IMR-90 (cell line): ENCODE results near the gene FUT7. TPM values are rescaled to one million over a fixed set of nuclear protein-coding genes. Genes with fewer than 3 reads are reported as not detected.

Source experiments
- ATAC-seq: fragments of 200-7000 bp; cut with Tn5 transposase; 2 replicates; pipeline ENCODE4 v1.9.1; 2020; ENCODE audit warnings: low read depth, mild to moderate bottlenecking, moderate library complexity
- BruUV-seq: library from RNA; stranded (reverse); fragments of 400-500 nt; replicated peaks from 2 replicates; lab custom pipeline; 2021; lab: Mats Ljungman, UMichigan
- CTCF ChIA-PET: fragments of 300-600 bp; formaldehyde crosslinking; extraction: SDS; loops from one replicate; lab custom pipeline; 2021; ENCODE audit warnings: antibody characterized with exemption; lab: Yijun Ruan, JAX
- POLR2A ChIA-PET: fragments of 300-600 bp; sonication (Branson Sonifier 250); formaldehyde crosslinking; loops from one replicate; lab custom pipeline; 2022; ENCODE audit warnings: antibody characterized with exemption; ENCODE audit not compliant: unreplicated experiment; lab: Charles Lee
- DNase-seq: peaks from one replicate; pipeline ENCODE4 v3.0.0; 2013
- H2AFZ ChIP-seq: replicated peaks from 2 replicates; pipeline ENCODE3; 2013; ENCODE audit warnings: low read length, mild to moderate bottlenecking; ENCODE audit not compliant: poor library complexity
- H2AK5ac ChIP-seq: 2 replicates; pipeline ENCODE4 v1.6.1; 2013; ENCODE audit warnings: low read depth, low read length, inconsistent platforms
- H2AK9ac ChIP-seq: replicated peaks from 2 replicates; pipeline ENCODE3; 2013; ENCODE audit warnings: mild to moderate bottlenecking, low read depth, low read length, moderate library complexity; ENCODE audit not compliant: poor library complexity
- H2BK120ac ChIP-seq: 2 replicates; pipeline ENCODE4 v1.6.1; 2013; ENCODE audit warnings: low read depth, low read length, inconsistent platforms
- H2BK15ac ChIP-seq: 3 replicates; pipeline ENCODE4 v1.6.1; 2013; ENCODE audit warnings: low read depth, low read length, inconsistent platforms
- H2BK20ac ChIP-seq: 2 replicates; pipeline ENCODE4 v1.6.1; 2013; ENCODE audit warnings: low read depth, mild to moderate bottlenecking, inconsistent platforms, low read length, moderate library complexity
- H2BK5ac ChIP-seq: 2 replicates; pipeline ENCODE4 v1.6.1; 2013; ENCODE audit warnings: mild to moderate bottlenecking, low read depth, low read length, inconsistent platforms; ENCODE audit not compliant: poor library complexity, severe bottlenecking
- H3K14ac ChIP-seq: replicated peaks from 2 replicates; pipeline ENCODE4 v1.6.1; 2013; ENCODE audit warnings: low read depth, low read length, inconsistent platforms
- H3K18ac ChIP-seq: 2 replicates; pipeline ENCODE4 v1.6.1; 2013; ENCODE audit warnings: low read depth, low read length, control low read depth
- H3K23ac ChIP-seq: 2 replicates; pipeline ENCODE4 v1.6.1; 2013; ENCODE audit warnings: low read depth, low read length, inconsistent platforms
- H3K27ac ChIP-seq: 2 replicates; pipeline ENCODE4 v1.5.1; 2013; ENCODE audit warnings: mild to moderate bottlenecking, control low read depth, low read length; ENCODE audit not compliant: insufficient read depth
- H3K27me3 ChIP-seq: 2 replicates; pipeline ENCODE4 v1.6.1; 2013; ENCODE audit warnings: low read length; ENCODE audit not compliant: control insufficient read depth, insufficient read depth
- H3K36me3 ChIP-seq: 2 replicates; pipeline ENCODE4 v1.6.1; 2013; ENCODE audit warnings: low read length, mixed read lengths; ENCODE audit not compliant: control insufficient read depth, insufficient read depth
- H3K4ac ChIP-seq: 2 replicates; pipeline ENCODE4 v1.6.1; 2013; ENCODE audit warnings: low read depth, low read length, inconsistent platforms
- H3K4me1 ChIP-seq: 2 replicates; pipeline ENCODE4 v1.6.1; 2013; ENCODE audit warnings: low read length, mixed read lengths; ENCODE audit not compliant: control insufficient read depth, insufficient read depth
- H3K4me2 ChIP-seq: 2 replicates; pipeline ENCODE4 v1.6.1; 2013; ENCODE audit warnings: low read depth, mild to moderate bottlenecking, control low read depth, low read length, moderate library complexity
- H3K4me3 ChIP-seq: 2 replicates; pipeline ENCODE4 v1.5.1; 2013; ENCODE audit warnings: low read depth, mild to moderate bottlenecking, control low read depth, low read length, moderate library complexity; ENCODE audit not compliant: insufficient read depth
- H3K56ac ChIP-seq: 2 replicates; pipeline ENCODE4 v1.6.1; 2013; ENCODE audit warnings: low read length, inconsistent platforms; ENCODE audit not compliant: insufficient read depth; ENCODE audit errors: extremely low read depth
- H3K79me1 ChIP-seq, 2 experiments: 2 replicates each; pipeline ENCODE4 v1.6.1; 2013; ENCODE audit warnings: low read length in 2 of 2, inconsistent platforms in 1 of 2, low read depth in 1 of 2
- H3K9ac ChIP-seq: 2 replicates; pipeline ENCODE4 v1.6.1; 2013; ENCODE audit warnings: low read depth, low read length, control low read depth
- H3K9me1 ChIP-seq: 2 replicates; pipeline ENCODE4 v1.6.1; 2013; ENCODE audit warnings: low read length, inconsistent platforms; ENCODE audit not compliant: insufficient read depth
- H3K9me3 ChIP-seq: 2 replicates; pipeline ENCODE4 v1.6.1; 2013; ENCODE audit warnings: low read length; ENCODE audit not compliant: control insufficient read depth, insufficient read depth
- H4K20me1 ChIP-seq: 2 replicates; pipeline ENCODE4 v1.6.1; 2013; ENCODE audit warnings: low read length, inconsistent platforms; ENCODE audit not compliant: insufficient read depth
- H4K5ac ChIP-seq: 2 replicates; pipeline ENCODE4 v1.6.1; 2013; ENCODE audit warnings: mild to moderate bottlenecking, low read depth, low read length, control low read depth
- H4K8ac ChIP-seq, 2 experiments: 2 replicates each; pipeline ENCODE4 v1.6.1; 2013; ENCODE audit warnings: low read depth in 2 of 2, low read length in 2 of 2, control low read depth in 1 of 2, inconsistent platforms in 1 of 2
- H4K91ac ChIP-seq: 2 replicates; pipeline ENCODE4 v1.6.1; 2013; ENCODE audit warnings: low read depth, low read length, inconsistent platforms; ENCODE audit not compliant: insufficient read depth
- BHLHE40 ChIP-seq: fragments of 150-350 bp; IDR thresholded peaks from 2 replicates; pipeline ENCODE4 v1.6.1; 2016; ENCODE audit warnings: mild to moderate bottlenecking, low read depth, low read length
- CEBPB ChIP-seq: IDR thresholded peaks from 2 replicates; pipeline ENCODE4 v1.6.1; 2012; ENCODE audit warnings: low read depth, low read length, improper control_type of control experiment
- CHD1 ChIP-seq: IDR thresholded peaks from 2 replicates; pipeline ENCODE4 v1.6.1; 2012; ENCODE audit warnings: low read depth, low read length, improper control_type of control experiment
- FOS ChIP-seq: fragments of 150-350 bp; IDR thresholded peaks from 2 replicates; pipeline ENCODE4 v1.6.1; 2016; ENCODE audit warnings: low read depth, low read length
- MAFK ChIP-seq: IDR thresholded peaks from 2 replicates; pipeline ENCODE4 v1.6.1; 2012; ENCODE audit warnings: low read depth, low read length, improper control_type of control experiment
- MAZ ChIP-seq: IDR thresholded peaks from 2 replicates; pipeline ENCODE4 v1.6.1; 2012; ENCODE audit warnings: low read depth, mild to moderate bottlenecking, low read length, improper control_type of control experiment, moderate library complexity, borderline replicate concordance
- MXI1 ChIP-seq: IDR thresholded peaks from 2 replicates; pipeline ENCODE4 v1.6.1; 2012; ENCODE audit warnings: low read depth, mild to moderate bottlenecking, low read length, moderate library complexity, borderline replicate concordance
- NFE2L2 ChIP-seq: fragments of 150-350 bp; IDR thresholded peaks from 2 replicates; pipeline ENCODE4 v1.6.1; 2016; ENCODE audit warnings: low read depth, mild to moderate bottlenecking, low read length
- POLR2A ChIP-seq: IDR thresholded peaks from 2 replicates; pipeline ENCODE4 v1.6.1; 2012; ENCODE audit warnings: mild to moderate bottlenecking, low read depth, low read length
- RAD21 ChIP-seq: IDR thresholded peaks from 2 replicates; pipeline ENCODE4 v1.6.1; 2012; ENCODE audit warnings: low read length, improper control_type of control experiment
- RFX5 ChIP-seq: IDR thresholded peaks from 2 replicates; pipeline ENCODE4 v1.8.0; 2012; ENCODE audit warnings: low read depth, mild to moderate bottlenecking, low read length, moderate library complexity
- SMC3 ChIP-seq: fragments of 150-350 bp; IDR thresholded peaks from 2 replicates; pipeline ENCODE4 v1.6.1; 2016; ENCODE audit warnings: low read depth, mild to moderate bottlenecking, antibody characterized with exemption, low read length, moderate library complexity
- USF2 ChIP-seq: fragments of 150-350 bp; IDR thresholded peaks from 2 replicates; pipeline ENCODE4 v1.6.1; 2017; ENCODE audit warnings: mild to moderate bottlenecking, antibody characterized with exemption, low read length, low read depth
- whole genome bisulfite sequencing, 2 experiments: methylation state at CpG; one replicate each; pipeline versions ENCODE4 v1.1.5 to v1.1.7; 2013; ENCODE audit warnings: missing lambda C conversion rate in 2 of 2; ENCODE audit not compliant: insufficient read length in 1 of 2; ENCODE audit errors: extremely low coverage in 2 of 2; 5-methylcytosine and 5-hydroxymethylcytosine counted together
- dilution Hi-C: fragments of 300-500 bp; cut with HindIII; formaldehyde crosslinking; loops from one replicate; pipeline ENCODE4 v1.14.3; 2018; ENCODE audit warnings: low sequenced_read_pairs; ENCODE audit not compliant: unreplicated experiment
- in situ Hi-C: fragments of 300-500 bp; cut with MboI; formaldehyde crosslinking; loops from 3 replicates; pipeline ENCODE4 v1.14.3; 2019; ENCODE audit warnings: low sequenced_read_pairs, inconsistent platforms, mixed read lengths
- intact Hi-C: fragments of 100-400 bp; cut with micrococcal nuclease; formaldehyde crosslinking; loops from 2 replicates; pipeline ENCODE4 v1.10.0; 2022
- polyA plus RNA-seq, 3 experiments: library from polyadenylated mRNA; depleted of rRNA; stranded (reverse); fragments of >200 nt; gene quantifications; 2 replicates each; pipeline ENCODE4 v1.2.3, GENCODE V29; 2012; ENCODE audit warnings: low replicate concordance in 1 of 3
- total RNA-seq: library from RNA; depleted of rRNA; stranded (reverse); fragments of >200 nt; gene quantifications from 2 replicates; pipeline ENCODE4 v1.2.3, GENCODE V29; 2012
- TF ChIP-seq, protein P1 (sequence below): conservative IDR thresholded peaks from 2 replicates; pipeline ENCODE4 v1.5.1; 2012; ENCODE audit warnings: mild to moderate bottlenecking, low read depth, low read length, improper control_type of control experiment
- TF ChIP-seq, protein P2 (sequence below): fragments of 150-350 bp; IDR thresholded peaks from 2 replicates; pipeline ENCODE4 v1.6.1; 2016; ENCODE audit warnings: low read depth, mild to moderate bottlenecking, low read length, moderate library complexity, borderline replicate concordance

FUT7 gene
- total and polyA plus RNA-seq, 2 of the 4 experiments (the other 2 are of a cell fraction) = not detected

GRCh38 chr9:137012694-137013570, 19.0 kb downstream of the FUT7 start:
- DNase-seq (no peak), ATAC-seq (no peak)
- Histone ChIP-seq H4K8ac (no peak overlapping the region), H2AK5ac (no peak overlapping the region), H3K18ac (no peak overlapping the region), H4K5ac (no peak overlapping the region), H2BK5ac (no peak overlapping the region), H2AK9ac (peak overlapping the region; percentile 28), H3K36me3 (peaks cover 49% of the 10 kb centered on the region), H3K9ac (no peak overlapping the region), H3K14ac (no peak overlapping the region), H3K4me2 (no peak overlapping the region), H3K79me1 (no peaks in the 10 kb centered on the region), H3K9me3 (no peaks in the 10 kb centered on the region), H2BK120ac (no peak overlapping the region), H3K4ac (no peak overlapping the region), H2BK15ac (no peak overlapping the region), H3K4me1 (no peaks in the 10 kb centered on the region), H3K56ac (no peak overlapping the region), H4K91ac (no peak overlapping the region), H3K4me3 (no peak overlapping the region), H2BK20ac (no peak overlapping the region), H4K20me1 (no peaks in the 10 kb centered on the region), H3K27ac (no peak overlapping the region), H3K27me3 (no peaks in the 10 kb centered on the region), H2AFZ (no peak overlapping the region), H3K23ac (no peak overlapping the region), H3K9me1 (no peaks in the 10 kb centered on the region)
- intact Hi-C loops = no loop called here
- WGBS, 2 experiments = 90% methylated on average over 18 of the region's 67 CpGs; no CpG with 5 or more reads in 1 of the 2 experiments
- TSS peak; percentile 31 for BruUV-seq
- in situ Hi-C loops = no loop called here
- ChIA-PET POLR2A (no interaction called here), CTCF (no interaction called here)
- dilution Hi-C loops = no loop called here
- TF ChIP-seq, protein P1, sequence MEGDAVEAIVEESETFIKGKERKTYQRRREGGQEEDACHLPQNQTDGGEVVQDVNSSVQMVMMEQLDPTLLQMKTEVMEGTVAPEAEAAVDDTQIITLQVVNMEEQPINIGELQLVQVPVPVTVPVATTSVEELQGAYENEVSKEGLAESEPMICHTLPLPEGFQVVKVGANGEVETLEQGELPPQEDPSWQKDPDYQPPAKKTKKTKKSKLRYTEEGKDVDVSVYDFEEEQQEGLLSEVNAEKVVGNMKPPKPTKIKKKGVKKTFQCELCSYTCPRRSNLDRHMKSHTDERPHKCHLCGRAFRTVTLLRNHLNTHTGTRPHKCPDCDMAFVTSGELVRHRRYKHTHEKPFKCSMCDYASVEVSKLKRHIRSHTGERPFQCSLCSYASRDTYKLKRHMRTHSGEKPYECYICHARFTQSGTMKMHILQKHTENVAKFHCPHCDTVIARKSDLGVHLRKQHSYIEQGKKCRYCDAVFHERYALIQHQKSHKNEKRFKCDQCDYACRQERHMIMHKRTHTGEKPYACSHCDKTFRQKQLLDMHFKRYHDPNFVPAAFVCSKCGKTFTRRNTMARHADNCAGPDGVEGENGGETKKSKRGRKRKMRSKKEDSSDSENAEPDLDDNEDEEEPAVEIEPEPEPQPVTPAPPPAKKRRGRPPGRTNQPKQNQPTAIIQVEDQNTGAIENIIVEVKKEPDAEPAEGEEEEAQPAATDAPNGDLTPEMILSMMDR = no peak
- TF ChIP-seq POLR2A = no peak
- TF ChIP-seq MXI1 = no peak
- TF ChIP-seq, protein P2, sequence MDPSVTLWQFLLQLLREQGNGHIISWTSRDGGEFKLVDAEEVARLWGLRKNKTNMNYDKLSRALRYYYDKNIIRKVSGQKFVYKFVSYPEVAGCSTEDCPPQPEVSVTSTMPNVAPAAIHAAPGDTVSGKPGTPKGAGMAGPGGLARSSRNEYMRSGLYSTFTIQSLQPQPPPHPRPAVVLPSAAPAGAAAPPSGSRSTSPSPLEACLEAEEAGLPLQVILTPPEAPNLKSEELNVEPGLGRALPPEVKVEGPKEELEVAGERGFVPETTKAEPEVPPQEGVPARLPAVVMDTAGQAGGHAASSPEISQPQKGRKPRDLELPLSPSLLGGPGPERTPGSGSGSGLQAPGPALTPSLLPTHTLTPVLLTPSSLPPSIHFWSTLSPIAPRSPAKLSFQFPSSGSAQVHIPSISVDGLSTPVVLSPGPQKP = no peak
- TF ChIP-seq USF2 = no peak
- no peak for TF ChIP-seq NFE2L2
- TF ChIP-seq SMC3 = no peak
- no peak for TF ChIP-seq BHLHE40
- no peak for TF ChIP-seq MAZ
- no peak for TF ChIP-seq FOS
- TF ChIP-seq MAFK = no peak
- TF ChIP-seq RFX5 = no peak
- TF ChIP-seq CHD1 = no peak
- TF ChIP-seq RAD21 = no peak
- TF ChIP-seq CEBPB = no peak
